HK-2 (cell line): Measurements from ENCODE around the gene CAMTA1.
"Not testable (repeated sequence)": the region's sequence is repeated elsewhere in the genome, so short reads cannot be mapped to it uniquely, and the experiment has no call there.

ENCODE experiments used
- DNase-seq: peaks from one replicate; pipeline ENCODE4 v3.0.0-alpha.2; 2018; ENCODE audit not compliant: unreplicated experiment

Gene CAMTA1

GRCh38 chr1:7147581-7148282 lies 362.5 kb downstream of the CAMTA1 start:
- not testable (repeated sequence) for DNase-seq

- no peak for DNase-seq
These were observed 364.0 kb downstream of the CAMTA1 start for GRCh38 chr1:7149080-7149838.

GRCh38 chr1:7150724-7151280 lies 365.5 kb downstream of the CAMTA1 start:
- no peak for DNase-seq

GRCh38 chr1:7151978-7152377 lies 366.7 kb downstream of the CAMTA1 start:
- DNase-seq, result no peak

- no peak for DNase-seq
These were observed 367.4 kb downstream of the CAMTA1 start for GRCh38 chr1:7152655-7153054.

- no peak for DNase-seq
These were observed 368.2 kb downstream of the CAMTA1 start for GRCh38 chr1:7153464-7153863.

- no peak for DNase-seq
These were observed 374.0 kb downstream of the CAMTA1 start for GRCh38 chr1:7159116-7159781.

- DNase-seq, result not testable (repeated sequence)
These were observed 383.3 kb downstream of the CAMTA1 start for GRCh38 chr1:7168554-7168953.

GRCh38 chr1:7171168-7171567 lies 385.9 kb downstream of the CAMTA1 start:
- no peak for DNase-seq

- no peak for DNase-seq
These were observed 386.3 kb downstream of the CAMTA1 start for GRCh38 chr1:7171574-7171973.

- DNase-seq, result no peak
These were observed 387.6 kb downstream of the CAMTA1 start for GRCh38 chr1:7172804-7173203.

- no peak for DNase-seq
These were observed 389.3 kb downstream of the CAMTA1 start for GRCh38 chr1:7174561-7174960.

- no peak for DNase-seq
These were observed 390.0 kb downstream of the CAMTA1 start for GRCh38 chr1:7174980-7175906.

- no peak for DNase-seq
These were observed 391.8 kb downstream of the CAMTA1 start for GRCh38 chr1:7177021-7177420.

GRCh38 chr1:7177438-7178146 lies 392.3 kb downstream of the CAMTA1 start:
- DNase-seq, result no peak

GRCh38 chr1:7178336-7178735 lies 393.1 kb downstream of the CAMTA1 start:
- DNase-seq, result no peak

- DNase-seq, result no peak
These were observed 393.5 kb downstream of the CAMTA1 start for GRCh38 chr1:7178741-7179140.

GRCh38 chr1:7185721-7186120 lies 400.5 kb downstream of the CAMTA1 start:
- DNase-seq, result no peak

- no peak for DNase-seq
These were observed 401.3 kb downstream of the CAMTA1 start for GRCh38 chr1:7186382-7187111.

GRCh38 chr1:7187112-7187493 lies 401.8 kb downstream of the CAMTA1 start:
- DNase-seq, result no peak
